Nephron progenitor cell (in vitro differentiated cells): ENCODE results near the gene MECP2.

ENCODE experiments used
- DNase-seq: peaks from one replicate; pipeline ENCODE4 v3.0.0; 2021
- H3K27ac Mint-ChIP-seq: 2 replicates; pipeline ENCODE4 v1.8.0; 2021; ENCODE audit warnings: mild to moderate bottlenecking, moderate library complexity, mixed read lengths
- H3K27me3 Mint-ChIP-seq: 2 replicates; pipeline ENCODE4 v1.8.0; 2021; ENCODE audit warnings: mild to moderate bottlenecking, low read depth, mixed read lengths; ENCODE audit not compliant: poor library complexity
- H3K36me3 Mint-ChIP-seq: 2 replicates; pipeline ENCODE4 v1.8.0; 2021; ENCODE audit warnings: low read depth, mixed read lengths
- H3K4me1 Mint-ChIP-seq: 2 replicates; pipeline ENCODE4 v1.8.0; 2021; ENCODE audit warnings: mixed read lengths
- H3K4me3 Mint-ChIP-seq: 2 replicates; pipeline ENCODE4 v1.8.0; 2021; ENCODE audit warnings: mild to moderate bottlenecking, moderate library complexity, mixed read lengths
- H3K9me3 Mint-ChIP-seq: 2 replicates; pipeline ENCODE4 v1.8.0; 2021; ENCODE audit warnings: mild to moderate bottlenecking, moderate library complexity, mixed read lengths
- TF ChIP-seq, protein P1 (sequence below): fragments of 200-600 bp; sonication (generic); IDR thresholded peaks from 2 replicates; pipeline ENCODE4 v1.5.0; 2021; ENCODE audit warnings: antibody characterized with exemption

The MECP2 gene

GRCh38 chrX:154140206-154140605 lies 42.7 kb upstream of the MECP2 start:
- TF ChIP-seq, protein P1, sequence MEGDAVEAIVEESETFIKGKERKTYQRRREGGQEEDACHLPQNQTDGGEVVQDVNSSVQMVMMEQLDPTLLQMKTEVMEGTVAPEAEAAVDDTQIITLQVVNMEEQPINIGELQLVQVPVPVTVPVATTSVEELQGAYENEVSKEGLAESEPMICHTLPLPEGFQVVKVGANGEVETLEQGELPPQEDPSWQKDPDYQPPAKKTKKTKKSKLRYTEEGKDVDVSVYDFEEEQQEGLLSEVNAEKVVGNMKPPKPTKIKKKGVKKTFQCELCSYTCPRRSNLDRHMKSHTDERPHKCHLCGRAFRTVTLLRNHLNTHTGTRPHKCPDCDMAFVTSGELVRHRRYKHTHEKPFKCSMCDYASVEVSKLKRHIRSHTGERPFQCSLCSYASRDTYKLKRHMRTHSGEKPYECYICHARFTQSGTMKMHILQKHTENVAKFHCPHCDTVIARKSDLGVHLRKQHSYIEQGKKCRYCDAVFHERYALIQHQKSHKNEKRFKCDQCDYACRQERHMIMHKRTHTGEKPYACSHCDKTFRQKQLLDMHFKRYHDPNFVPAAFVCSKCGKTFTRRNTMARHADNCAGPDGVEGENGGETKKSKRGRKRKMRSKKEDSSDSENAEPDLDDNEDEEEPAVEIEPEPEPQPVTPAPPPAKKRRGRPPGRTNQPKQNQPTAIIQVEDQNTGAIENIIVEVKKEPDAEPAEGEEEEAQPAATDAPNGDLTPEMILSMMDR, result no peak
- H3K27me3 Mint-ChIP-seq, result peaks cover 12% of the 10 kb centered on the region
- H3K4me3 Mint-ChIP-seq, result no peak overlapping the region
- DNase-seq, result no peak
- H3K36me3 Mint-ChIP-seq, result no peaks in the 10 kb centered on the region
- H3K27ac Mint-ChIP-seq, result no peak overlapping the region
- H3K9me3 Mint-ChIP-seq, result peaks cover 68% of the 10 kb centered on the region
- peaks cover 11% of the 10 kb centered on the region for H3K4me1 Mint-ChIP-seq

- peaks cover 78% of the 10 kb centered on the region for H3K9me3 Mint-ChIP-seq
- H3K36me3 Mint-ChIP-seq, result no peaks in the 10 kb centered on the region
- no peak overlapping the region for H3K27ac Mint-ChIP-seq
- DNase-seq, result no peak
- H3K4me1 Mint-ChIP-seq, result peaks cover 11% of the 10 kb centered on the region
- no peak overlapping the region for H3K4me3 Mint-ChIP-seq
- peaks cover 19% of the 10 kb centered on the region for H3K27me3 Mint-ChIP-seq
- TF ChIP-seq, protein P1, result no peak
Measured at GRCh38 chrX:154138857-154139256, 41.3 kb upstream of the MECP2 start.

DNA sequence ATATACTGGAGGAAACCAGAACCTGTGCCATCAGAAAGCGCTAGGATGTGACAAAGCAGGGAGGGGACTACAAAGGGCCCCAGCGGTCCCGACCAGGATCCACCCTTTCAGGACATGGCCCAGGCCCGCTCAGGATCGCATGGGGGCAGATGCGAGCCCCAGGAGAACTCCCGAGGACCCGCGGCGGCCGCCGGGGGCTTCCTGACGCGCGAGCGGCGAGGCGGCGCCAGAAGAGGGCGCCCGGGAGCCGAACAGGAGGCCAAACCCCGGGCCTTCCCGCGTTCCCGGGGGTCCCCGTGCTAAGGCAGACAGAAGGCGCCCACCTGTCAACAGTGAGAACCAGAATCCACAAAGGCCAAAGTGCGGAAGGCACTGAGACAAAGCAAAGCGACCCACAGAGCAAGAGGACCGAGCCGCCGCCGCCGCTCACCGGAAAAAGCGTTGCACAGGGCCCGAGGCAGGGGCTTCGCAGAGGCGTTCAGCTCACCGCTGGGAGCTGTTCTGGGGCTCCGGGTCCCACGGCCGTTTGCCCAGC lies 39.2 kb upstream of the MECP2 start:
- Mint-ChIP-seq H3K27ac (no peak overlapping the region), H3K4me3 (peak overlapping the region; percentile 76), H3K4me1 (peaks cover 11% of the 10 kb centered on the region), H3K27me3 (peaks cover 16% of the 10 kb centered on the region), H3K36me3 (no peaks in the 10 kb centered on the region), H3K9me3 (peaks cover 71% of the 10 kb centered on the region)
- TF ChIP-seq, protein P1, result peak; percentile 68
- DNase-seq, result peak; percentile 82

DNA sequence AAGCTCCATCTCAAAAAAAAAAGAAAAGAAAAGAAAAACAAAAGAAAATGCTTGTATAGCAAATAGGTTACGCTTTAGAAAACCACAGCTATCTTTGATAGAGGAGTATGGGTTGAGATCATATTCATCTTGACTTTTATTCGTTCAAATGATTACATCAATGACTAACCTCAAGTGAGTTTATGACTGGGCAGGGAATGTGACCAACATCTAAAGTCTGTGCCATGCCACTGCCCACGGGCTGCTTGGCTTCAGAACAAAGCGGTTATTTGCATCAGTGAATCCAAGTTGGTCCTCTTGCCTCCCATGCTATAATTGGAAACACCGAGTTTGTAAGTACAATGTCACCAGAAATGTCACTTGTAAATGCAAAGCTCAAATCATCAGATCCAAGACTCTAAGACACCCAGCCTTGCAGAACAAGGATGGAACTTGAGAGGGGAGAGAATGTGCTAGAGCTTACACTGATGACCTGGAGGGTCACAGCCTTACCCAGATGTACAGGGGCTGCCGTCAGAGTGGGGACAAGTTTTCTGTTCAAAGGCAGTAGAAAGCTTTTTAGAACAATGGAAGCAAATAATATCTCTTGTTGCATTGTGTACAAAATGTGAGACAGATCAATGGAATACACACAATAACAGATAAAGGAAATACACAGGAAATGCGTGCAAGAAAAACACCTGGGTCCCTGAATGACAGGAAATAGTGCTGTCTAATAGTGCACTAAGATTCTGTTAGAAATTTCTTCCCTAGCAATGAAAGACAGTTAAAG lies 38.1 kb upstream of the MECP2 start:
- Mint-ChIP-seq H3K9me3 (peaks cover 69% of the 10 kb centered on the region), H3K27me3 (peaks cover 19% of the 10 kb centered on the region), H3K36me3 (no peaks in the 10 kb centered on the region), H3K4me3 (no peak overlapping the region), H3K4me1 (peaks cover 11% of the 10 kb centered on the region), H3K27ac (no peak overlapping the region)
- TF ChIP-seq, protein P1, result no peak
- DNase-seq, result no peak

DNA sequence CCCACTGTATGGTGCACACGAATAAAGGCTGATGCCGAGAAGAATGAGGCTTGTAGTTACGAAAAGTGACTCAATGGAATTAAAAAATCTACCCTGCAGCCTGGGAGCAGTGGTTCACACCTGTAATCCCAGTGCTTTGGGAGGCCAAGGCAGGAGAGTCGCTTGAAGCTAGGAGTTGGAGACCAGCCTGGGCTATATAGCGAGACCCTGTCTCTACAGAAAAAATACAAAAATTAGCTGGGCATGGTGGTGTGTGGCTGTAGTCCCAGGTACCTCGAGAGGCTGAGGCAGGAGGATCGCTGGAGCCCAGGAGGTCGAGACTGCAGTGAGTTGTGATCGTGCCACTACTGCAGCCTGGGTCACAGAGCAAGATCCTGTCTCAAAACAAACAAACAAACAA lies 34.8 kb upstream of the MECP2 start:
- H3K9me3 Mint-ChIP-seq, result peaks cover 55% of the 10 kb centered on the region
- no peak overlapping the region for H3K4me3 Mint-ChIP-seq
- DNase-seq, result no peak
- no peak overlapping the region for H3K27ac Mint-ChIP-seq
- TF ChIP-seq, protein P1, result no peak
- peaks cover 11% of the 10 kb centered on the region for H3K4me1 Mint-ChIP-seq
- H3K27me3 Mint-ChIP-seq, result peaks cover 13% of the 10 kb centered on the region
- no peaks in the 10 kb centered on the region for H3K36me3 Mint-ChIP-seq

DNA sequence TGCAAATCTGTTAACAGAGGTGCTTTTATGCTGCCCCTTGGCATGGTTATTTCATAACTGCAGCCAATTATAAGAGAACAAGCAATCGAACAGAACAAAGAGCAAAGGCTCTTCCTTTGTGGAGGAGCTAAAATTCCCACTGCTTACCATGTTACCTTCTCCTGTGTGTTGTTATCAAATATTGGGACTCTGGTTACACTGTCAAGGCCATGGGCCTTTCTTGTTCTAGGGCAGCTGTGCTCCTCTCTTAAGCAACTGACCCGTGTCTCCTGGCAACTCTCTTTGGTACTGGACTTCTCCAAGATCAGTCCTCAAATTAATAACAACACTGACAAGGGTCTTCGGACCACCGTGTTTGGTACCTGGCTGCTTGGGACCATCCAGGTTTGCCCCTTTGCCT lies 34.4 kb upstream of the MECP2 start:
- DNase-seq, result no peak
- H3K9me3 Mint-ChIP-seq, result peaks cover 56% of the 10 kb centered on the region
- peaks cover 11% of the 10 kb centered on the region for H3K4me1 Mint-ChIP-seq
- TF ChIP-seq, protein P1, result no peak
- H3K36me3 Mint-ChIP-seq, result no peaks in the 10 kb centered on the region
- H3K27me3 Mint-ChIP-seq, result peaks cover 13% of the 10 kb centered on the region
- H3K4me3 Mint-ChIP-seq, result no peak overlapping the region
- H3K27ac Mint-ChIP-seq, result no peak overlapping the region
